KMS-11 (cell line): ENCODE measurements around the gene VEGFB.

Experiments
- H2AFZ ChIP-seq: fragments of 200-600 bp; sonication (generic); 2 replicates; pipeline ENCODE4 v1.6.1; 2016; ENCODE audit warnings: antibody characterized with exemption, mixed run types, low read depth
- H3K27ac ChIP-seq: fragments of 200-600 bp; sonication (generic); 2 replicates; pipeline ENCODE4 v1.6.1; 2016; ENCODE audit warnings: mild to moderate bottlenecking, mixed run types
- H3K27me3 ChIP-seq: fragments of 200-600 bp; sonication (generic); 2 replicates; pipeline ENCODE4 v1.6.1; 2017; ENCODE audit warnings: mild to moderate bottlenecking, low read depth, mixed run types, moderate library complexity; ENCODE audit not compliant: insufficient read depth
- H3K36me3 ChIP-seq: fragments of 200-600 bp; sonication (generic); 2 replicates; pipeline ENCODE4 v1.6.1; 2017; ENCODE audit warnings: mild to moderate bottlenecking, mixed run types; ENCODE audit not compliant: insufficient read depth
- H3K4me1 ChIP-seq: fragments of 200-600 bp; sonication (generic); 2 replicates; pipeline ENCODE4 v1.6.1; 2016; ENCODE audit warnings: mild to moderate bottlenecking, low read depth, mixed run types; ENCODE audit not compliant: poor library complexity, severe bottlenecking
- H3K4me2 ChIP-seq: fragments of 200-600 bp; sonication (generic); 2 replicates; pipeline ENCODE4 v1.7.0; 2016; ENCODE audit warnings: mild to moderate bottlenecking, mixed run types
- H3K4me3 ChIP-seq: fragments of 200-600 bp; sonication (generic); IDR thresholded peaks from 2 replicates; pipeline ENCODE4 v1.6.1; 2017; ENCODE audit warnings: low read depth, low read length, mixed read lengths; ENCODE audit not compliant: insufficient read depth
- H3K79me2 ChIP-seq: fragments of 200-600 bp; sonication (generic); 2 replicates; pipeline ENCODE4 v1.6.1; 2016; ENCODE audit warnings: low read depth, mixed run types; ENCODE audit not compliant: insufficient read depth
- H3K9ac ChIP-seq: fragments of 200-600 bp; sonication (generic); 2 replicates; pipeline ENCODE4 v1.6.1; 2016; ENCODE audit warnings: mild to moderate bottlenecking, mixed run types
- H4K20me1 ChIP-seq: fragments of 200-600 bp; sonication (generic); 2 replicates; pipeline ENCODE4 v1.6.1; 2016; ENCODE audit warnings: mild to moderate bottlenecking, mixed run types; ENCODE audit not compliant: insufficient read depth
- CTCF ChIP-seq: fragments of 200-600 bp; sonication (generic); conservative IDR thresholded peaks from 2 replicates; pipeline ENCODE4 v1.6.1; 2017; ENCODE audit warnings: low read depth, mild to moderate bottlenecking, antibody characterized with exemption, low read length, moderate library complexity, mixed read lengths

The VEGFB gene

GRCh38 chr11:64241491-64242374 is 7.3 kb downstream of the VEGFB start:
- H3K27me3 ChIP-seq, result no peaks in the 10 kb centered on the region
- 0 out of 2 replicates have a peak, but pooled peaks have one; percentile 9 for TF ChIP-seq CTCF
- H3K79me2 ChIP-seq, result peaks cover 31% of the 10 kb centered on the region
- H2AFZ ChIP-seq, result peak overlapping the region; percentile 52
- H3K4me3 ChIP-seq, result no peak overlapping the region
- H3K36me3 ChIP-seq, result peaks cover 4% of the 10 kb centered on the region; the same call in 1 of the 2 replicates
- H4K20me1 ChIP-seq, result no peaks in the 10 kb centered on the region
- peak overlapping the region; percentile 86 for H3K4me2 ChIP-seq
- peak overlapping the region; percentile 44; the same call in 1 of the 2 replicates for H3K9ac ChIP-seq
- peaks cover 35% of the 10 kb centered on the region for H3K4me1 ChIP-seq
- no peak overlapping the region for H3K27ac ChIP-seq

- H3K36me3 ChIP-seq, result peaks cover 4% of the 10 kb centered on the region; the same call in 1 of the 2 replicates
- H3K4me3 ChIP-seq, result no peak overlapping the region
- no peak overlapping the region for H3K4me2 ChIP-seq
- peaks cover 35% of the 10 kb centered on the region for H3K4me1 ChIP-seq
- no peak for TF ChIP-seq CTCF
- H2AFZ ChIP-seq, result no peak overlapping the region
- H3K27me3 ChIP-seq, result no peaks in the 10 kb centered on the region
- H3K9ac ChIP-seq, result no peak overlapping the region
- H3K27ac ChIP-seq, result no peak overlapping the region
- H3K79me2 ChIP-seq, result peaks cover 31% of the 10 kb centered on the region
- H4K20me1 ChIP-seq, result no peaks in the 10 kb centered on the region
These were observed 9.0 kb downstream of the VEGFB start for GRCh38 chr11:64243236-64243854.

- H3K36me3 ChIP-seq, result peaks cover 4% of the 10 kb centered on the region; the same call in 1 of the 2 replicates
- no peaks in the 10 kb centered on the region for H3K27me3 ChIP-seq
- no peaks in the 10 kb centered on the region for H4K20me1 ChIP-seq
- peaks cover 31% of the 10 kb centered on the region for H3K79me2 ChIP-seq
- no peak overlapping the region for H3K4me3 ChIP-seq
- no peak overlapping the region for H3K27ac ChIP-seq
- H3K4me2 ChIP-seq, result no peak overlapping the region; the same call in 1 of the 2 replicates
- H3K4me1 ChIP-seq, result peaks cover 35% of the 10 kb centered on the region
- no peak overlapping the region for H2AFZ ChIP-seq
- no peak overlapping the region for H3K9ac ChIP-seq
- no peak for TF ChIP-seq CTCF
These were observed 9.7 kb downstream of the VEGFB start for GRCh38 chr11:64244107-64244506.

- peaks cover 31% of the 10 kb centered on the region for H3K79me2 ChIP-seq
- peak overlapping the region; percentile 81; the same call in 1 of the 2 replicates for H3K9ac ChIP-seq
- peak overlapping the region; percentile 73 for H3K4me2 ChIP-seq
- peaks cover 4% of the 10 kb centered on the region; the same call in 1 of the 2 replicates for H3K36me3 ChIP-seq
- no peaks in the 10 kb centered on the region for H4K20me1 ChIP-seq
- H3K27ac ChIP-seq, result peak overlapping the region; percentile 66; the same call in 1 of the 2 replicates
- no peaks in the 10 kb centered on the region for H3K27me3 ChIP-seq
- H2AFZ ChIP-seq, result no peak overlapping the region
- H3K4me1 ChIP-seq, result peaks cover 26% of the 10 kb centered on the region
- H3K4me3 ChIP-seq, result no peak overlapping the region
- TF ChIP-seq CTCF, result no peak
These were observed 10.6 kb downstream of the VEGFB start for GRCh38 chr11:64244966-64245365.
